HG02938 (cell line): ENCODE results near the gene LTB.

Source experiments
- ATAC-seq: cut with Tn5 transposase; IDR thresholded peaks from one replicate; pipeline ENCODE4 v1.9.1; 2021; ENCODE audit warnings: mild to moderate bottlenecking, moderate library complexity; ENCODE audit not compliant: unreplicated experiment

Gene LTB

GRCh38 chr6:31582230-31582643, at the start of gene LTB:
TSS of gene LTB (minus strand) at chr6:31582424. CDS start at chr6:31582417, 7 bp downstream.
- no peak for ATAC-seq

GRCh38 chr6:31631681-31632278, 49.6 kb upstream of the LTB start:
- no peak for ATAC-seq

GRCh38 chr6:31631209-31631608, 49.0 kb upstream of the LTB start:
- ATAC-seq: no peak

GRCh38 chr6:31630177-31630934, 48.1 kb upstream of the LTB start:
- no peak for ATAC-seq

- ATAC-seq: no peak
Observed at GRCh38 chr6:31629014-31629413, 46.8 kb upstream of the LTB start.

GRCh38 chr6:31627690-31628287, 45.6 kb upstream of the LTB start:
- ATAC-seq: no peak

GRCh38 chr6:31626952-31627351, 44.7 kb upstream of the LTB start:
- ATAC-seq: no peak

GRCh38 chr6:31624070-31624469, 41.8 kb upstream of the LTB start:
- ATAC-seq: no peak

GRCh38 chr6:31622684-31623091, 40.5 kb upstream of the LTB start:
- no peak for ATAC-seq

- no peak for ATAC-seq
Observed at GRCh38 chr6:31621991-31622390, 39.8 kb upstream of the LTB start.

- ATAC-seq: no peak
Observed at GRCh38 chr6:31621320-31621939, 39.2 kb upstream of the LTB start.

- ATAC-seq: peak; percentile 26
Observed at GRCh38 chr6:31620586-31621319, 38.5 kb upstream of the LTB start, which contains the start of gene PRRC2A. TSS of gene PRRC2A (plus strand) at chr6:31620715. CDS start at chr6:31622790, 2,075 bp downstream.

GRCh38 chr6:31619805-31620585, 37.8 kb upstream of the LTB start:
- ATAC-seq: peak; percentile 69

- ATAC-seq: no peak
Observed at GRCh38 chr6:31617010-31617409, 34.8 kb upstream of the LTB start.

- no peak for ATAC-seq
Observed at GRCh38 chr6:31615748-31616147, 33.5 kb upstream of the LTB start.

GRCh38 chr6:31614684-31615578, 32.7 kb upstream of the LTB start, which contains the start of gene AIF1:
TSS of gene AIF1 (plus strand) at chr6:31615234. CDS start at chr6:31615330, 96 bp downstream.
- ATAC-seq: no peak

GRCh38 chr6:31614075-31614619, 31.9 kb upstream of the LTB start:
- no peak for ATAC-seq

GRCh38 chr6:31610968-31611367, 28.7 kb upstream of the LTB start:
- no peak for ATAC-seq
